Left renal pelvis (tissue), 4 donors: Measurements from ENCODE around the gene FGR. TPM values are rescaled to one million over a fixed set of nuclear protein-coding genes. Genes with fewer than 3 reads are reported as not detected.

Experiments used
- DNase-seq, 4 donors: peaks; one replicate each; pipeline ENCODE4 v3.0.0-alpha.2; 2013; ENCODE audit warnings: low read depth in 4 of 4, low spot score in 3 of 4
- polyA plus RNA-seq, 4 donors: library from polyadenylated mRNA; unstranded; fragments of 120-200 nt; gene quantifications; one replicate each; pipeline ENCODE4 v1.2.1, GENCODE V29; 2013; ENCODE audit not compliant: insufficient read length in 4 of 4

Gene FGR
- polyA plus RNA-seq, 4 donors, result 1.2 to 2.8 (median 1.8) TPM

DNA sequence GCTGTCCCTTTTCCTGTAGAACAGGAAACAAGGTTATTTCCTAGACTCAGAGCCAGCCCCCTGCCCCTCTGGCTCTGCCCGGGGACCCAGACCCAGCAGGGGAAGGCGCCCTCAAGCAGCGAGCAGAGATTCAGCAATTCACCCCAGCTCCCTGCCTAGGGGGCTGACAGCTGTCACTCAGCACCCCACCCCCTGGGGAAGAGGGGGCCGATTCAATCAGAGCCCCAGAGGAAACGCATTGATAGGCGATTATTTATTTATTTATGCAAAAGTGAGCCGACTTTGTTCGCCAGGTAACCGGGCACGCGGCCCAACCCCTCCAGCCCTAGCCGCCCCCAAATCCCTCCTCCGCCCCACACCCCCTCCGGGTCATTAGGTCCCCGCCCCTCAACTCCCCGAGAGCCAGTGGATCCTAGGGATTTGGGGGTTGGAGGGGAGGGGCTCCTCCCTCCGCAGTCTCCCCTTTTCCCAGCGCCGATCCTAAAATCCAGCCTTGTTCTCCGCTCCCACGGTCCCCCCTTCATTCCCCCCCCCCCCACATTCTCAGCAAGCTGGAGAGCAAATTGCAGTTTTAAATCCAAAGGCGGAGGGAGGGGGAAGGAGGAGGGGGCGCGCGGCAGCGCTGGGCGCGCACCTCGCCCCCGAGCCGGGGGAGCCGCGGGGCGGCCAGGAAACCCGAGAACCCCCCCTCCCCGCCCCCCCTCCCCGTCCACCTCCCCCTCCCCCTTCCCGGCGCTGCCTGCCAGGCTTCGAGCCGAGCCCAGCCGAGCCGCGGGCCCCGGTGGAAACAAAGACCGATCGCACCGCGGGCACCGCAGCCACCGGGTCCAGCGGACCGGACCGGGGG is 32.3 kb downstream of the FGR start:
- DNase-seq, result peak in 1 of 4 donors; percentile 31

DNA sequence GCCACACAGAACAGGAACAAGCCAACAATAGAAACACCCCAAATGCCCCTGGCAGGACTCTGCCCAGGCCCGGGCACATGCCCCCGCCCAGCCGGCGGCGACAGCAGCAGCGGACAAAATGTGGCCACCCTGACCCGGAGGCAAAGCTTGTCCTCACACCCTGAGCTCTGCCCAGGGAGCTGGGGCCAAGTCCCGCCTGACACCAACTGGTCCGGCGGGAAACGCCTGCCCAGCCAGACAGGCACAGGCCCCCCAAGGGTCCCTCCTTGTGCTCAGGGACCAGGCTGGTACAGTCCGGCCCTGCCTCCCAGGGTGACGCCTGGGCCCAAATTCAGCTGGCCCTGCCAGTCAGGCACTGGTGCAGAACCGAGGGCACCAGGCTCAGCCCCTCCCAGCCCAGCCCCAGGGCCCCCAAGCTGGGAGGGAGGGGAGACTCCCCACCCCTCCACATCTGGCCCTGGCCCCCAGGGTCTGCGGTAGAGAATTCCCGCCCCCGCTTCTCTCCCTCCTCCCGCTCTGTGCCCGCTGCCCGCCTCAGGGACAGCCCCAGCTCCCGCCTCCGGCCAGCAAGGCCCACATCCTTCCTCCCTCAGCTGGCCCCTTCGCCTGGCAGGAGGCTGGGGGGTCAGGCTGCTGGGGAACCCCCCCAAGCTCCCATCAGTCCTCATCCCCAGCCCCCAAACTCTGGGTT is 33.1 kb downstream of the FGR start:
- DNase-seq, result no peak

DNA sequence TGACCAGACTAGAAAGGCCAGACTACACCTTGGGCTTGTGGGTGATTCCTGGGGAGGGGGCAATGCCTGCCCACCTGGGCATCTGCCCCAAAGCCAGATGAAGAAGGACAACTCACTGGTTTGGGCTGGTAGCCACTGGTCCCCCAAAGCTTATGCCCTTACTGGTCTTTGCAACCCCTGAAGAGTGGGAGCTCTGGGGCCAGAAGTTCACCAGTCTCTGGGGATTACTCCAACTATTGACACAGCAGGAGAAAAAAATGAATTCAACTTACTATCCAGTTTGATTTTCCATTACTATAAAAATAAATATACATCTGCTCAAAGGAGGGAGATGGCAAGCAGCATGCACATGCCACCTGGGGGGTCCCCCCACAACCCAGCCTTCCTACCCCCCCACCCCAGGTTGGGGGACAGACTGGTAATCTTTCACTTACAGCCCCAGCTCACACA is 33.6 kb downstream of the FGR start:
- DNase-seq, result no peak

DNA sequence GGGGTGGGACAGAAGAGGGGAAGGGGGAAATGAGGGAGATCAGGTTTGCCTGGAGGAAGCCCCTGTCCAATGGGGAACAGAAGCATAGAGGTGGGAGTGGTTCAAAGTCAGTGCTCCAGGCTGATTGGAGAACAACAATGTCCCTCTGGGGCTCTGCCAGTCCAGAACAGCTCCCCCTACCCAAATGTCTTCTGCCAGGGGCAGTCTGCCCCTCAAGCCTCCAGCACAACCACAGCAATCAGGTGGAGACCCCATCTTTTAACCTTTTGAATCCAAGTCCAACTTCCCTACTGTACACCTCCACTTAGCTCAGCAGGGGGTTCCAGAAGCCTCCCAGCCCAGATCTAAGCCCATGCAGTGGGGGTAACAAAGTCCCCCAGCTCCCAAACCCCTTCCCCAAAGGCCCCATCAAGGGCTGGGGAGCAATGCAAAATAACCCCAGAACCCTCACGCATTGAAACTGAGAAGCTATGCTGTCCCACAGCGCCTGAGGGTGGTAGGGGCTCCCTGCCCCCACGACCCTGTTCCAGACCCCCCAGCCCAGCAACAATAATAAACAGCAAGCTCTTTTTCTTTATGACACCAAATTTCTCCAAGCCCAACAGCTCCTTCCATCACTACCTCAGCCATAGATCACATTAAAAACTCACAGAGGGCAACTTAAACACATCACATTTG is 34.3 kb downstream of the FGR start:
- no peak for DNase-seq

DNA sequence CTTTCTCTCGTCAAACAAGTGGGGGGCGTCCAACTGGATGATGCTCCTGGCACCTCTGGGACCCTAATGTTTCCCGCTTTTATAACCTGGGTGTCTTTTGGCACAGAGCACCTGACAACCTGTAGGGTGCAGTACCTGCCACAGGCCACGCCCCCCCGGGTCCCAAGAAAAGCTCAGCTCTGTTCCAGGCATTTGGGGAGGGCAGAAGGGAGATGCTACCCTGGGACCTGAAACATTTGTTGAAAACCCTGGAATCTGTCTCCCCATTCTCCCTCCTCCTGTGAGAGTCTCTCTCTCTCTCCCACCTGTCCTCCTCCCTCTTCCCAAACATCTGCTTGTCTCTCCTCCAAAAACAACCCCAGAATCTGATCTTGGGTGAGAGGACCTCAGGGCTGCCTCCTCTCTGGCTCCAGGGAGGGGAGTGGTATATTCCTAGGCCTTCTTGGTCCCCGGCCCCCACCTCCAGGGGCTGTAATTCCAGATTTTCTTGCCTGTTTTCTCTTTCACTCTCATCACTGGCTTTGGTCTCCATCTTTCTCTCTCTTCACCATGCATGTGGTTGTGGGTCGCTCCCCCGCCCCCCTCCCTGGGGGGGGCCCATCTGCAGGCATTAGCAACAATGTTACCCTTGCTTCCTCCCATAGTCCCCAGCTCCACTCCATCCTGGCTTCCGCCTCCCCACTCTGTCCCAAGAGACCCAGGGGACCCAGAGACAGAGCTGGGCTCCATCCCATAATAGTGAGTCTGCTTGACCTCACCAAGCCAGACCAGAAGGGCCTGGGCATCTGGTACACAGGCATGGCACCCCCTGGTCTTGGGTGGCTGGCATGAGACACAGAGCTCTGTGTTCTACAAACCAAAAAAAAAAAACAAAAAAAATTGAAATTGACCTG is 35.1 kb downstream of the FGR start:
- no peak for DNase-seq

DNA sequence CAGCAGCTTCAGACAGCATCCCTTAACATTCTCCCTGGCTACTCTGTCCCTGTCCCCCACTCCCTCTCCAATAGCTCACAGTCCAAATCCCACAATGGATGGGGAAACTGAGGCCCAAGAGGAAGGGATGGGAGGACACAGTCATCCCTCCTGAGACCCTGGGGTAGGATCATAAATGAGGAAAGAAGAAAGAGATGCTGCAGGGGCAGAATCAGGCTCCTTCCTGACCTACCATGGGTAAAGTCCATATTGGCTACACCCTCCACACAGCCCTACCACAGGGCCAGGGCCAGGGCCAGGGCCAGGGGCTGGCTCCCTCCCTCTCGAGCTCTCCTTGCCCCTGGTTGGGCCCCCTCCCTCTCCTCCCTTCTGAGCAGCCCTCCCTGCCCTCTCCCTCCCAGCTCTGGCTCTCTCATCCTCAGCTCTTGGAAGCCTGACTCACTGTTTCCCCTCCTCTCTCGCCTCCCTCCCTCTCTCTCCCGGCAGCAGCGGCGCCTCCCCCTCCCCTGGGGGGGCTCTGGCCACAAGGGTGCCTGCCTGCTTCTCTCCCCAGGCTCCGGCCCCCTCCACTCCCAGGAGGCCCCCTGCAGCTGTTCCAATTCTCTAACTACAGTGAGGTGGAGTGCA is 36.0 kb downstream of the FGR start:
- no peak for DNase-seq

DNA sequence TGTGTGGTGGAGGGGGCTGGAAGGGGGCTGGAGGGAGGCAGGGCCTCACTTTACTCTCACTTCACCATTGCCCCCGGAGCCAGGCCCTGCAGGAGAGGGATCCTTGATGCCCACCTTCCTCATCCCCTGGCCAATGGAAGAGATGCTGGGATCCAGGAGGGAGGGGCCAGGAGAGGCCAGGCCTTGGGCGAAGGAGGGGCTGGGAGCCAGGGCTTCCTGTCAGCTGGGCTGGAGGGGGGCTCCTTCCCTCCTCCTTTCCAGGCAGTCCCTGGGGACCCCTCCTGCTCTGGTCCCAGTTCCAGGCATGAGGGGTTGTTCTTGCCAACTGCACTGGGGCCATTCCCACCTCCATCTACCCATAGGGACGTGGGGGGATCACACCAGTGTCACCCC is 36.7 kb downstream of the FGR start:
- DNase-seq, result no peak

DNA sequence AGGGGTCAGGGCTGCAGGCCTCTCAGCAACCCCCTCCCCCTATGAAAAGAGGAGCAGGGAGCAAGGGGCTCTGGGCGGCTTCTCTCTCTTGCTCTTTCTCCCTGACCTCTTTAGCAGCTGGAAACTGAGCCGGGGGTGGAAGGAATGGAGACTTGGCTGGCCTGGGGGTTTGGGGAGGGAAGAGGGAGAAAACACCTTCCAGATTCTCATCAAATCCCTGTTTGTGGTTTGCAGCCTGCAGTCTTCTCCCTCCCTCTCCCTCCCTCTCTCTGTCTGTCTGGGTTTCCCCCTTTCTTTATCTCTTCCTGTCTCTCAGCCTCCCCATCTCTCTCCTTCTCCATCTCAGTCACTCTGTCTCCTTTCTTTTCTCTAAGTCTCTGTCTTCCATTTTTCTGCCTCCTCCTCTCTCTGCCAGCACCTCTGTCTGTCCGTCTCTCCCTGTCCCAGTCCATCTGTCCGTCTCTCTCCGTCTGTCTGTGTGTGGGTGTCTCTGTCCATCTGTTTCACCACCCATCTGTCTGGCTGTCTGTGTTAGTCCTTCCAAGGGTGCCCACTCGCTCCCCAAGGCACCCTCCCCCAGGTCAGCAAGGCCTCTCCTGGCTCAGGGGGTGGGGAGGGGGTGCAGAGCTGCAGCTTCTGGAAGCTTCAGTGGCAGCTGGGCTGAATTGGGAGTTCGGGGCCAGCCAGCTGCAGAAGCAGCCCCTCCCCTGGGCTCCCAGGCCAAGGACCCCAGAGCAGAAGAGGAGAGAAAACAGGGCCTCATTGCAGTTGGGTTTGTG is 37.3 kb downstream of the FGR start:
- no peak for DNase-seq

DNA sequence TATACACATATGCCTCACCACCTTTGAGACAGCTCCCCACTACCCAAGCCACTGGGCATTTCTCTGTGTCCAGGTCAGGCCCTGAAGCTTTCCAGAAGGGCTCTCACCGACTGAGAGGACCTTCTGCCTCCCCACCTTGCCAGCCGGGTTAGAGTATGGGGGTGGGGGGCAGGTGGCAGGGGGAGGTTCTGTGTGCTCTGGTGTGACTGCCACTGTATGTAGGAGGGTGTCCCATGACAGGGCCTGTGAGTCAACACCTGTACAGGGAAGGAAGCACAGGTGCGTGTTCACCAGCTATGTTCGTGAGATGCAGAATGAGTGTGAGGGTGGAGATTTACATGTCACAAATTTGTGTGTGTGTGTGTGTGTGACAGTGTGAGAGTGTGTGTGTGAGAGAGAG is 38.0 kb downstream of the FGR start:
- no peak for DNase-seq

DNA sequence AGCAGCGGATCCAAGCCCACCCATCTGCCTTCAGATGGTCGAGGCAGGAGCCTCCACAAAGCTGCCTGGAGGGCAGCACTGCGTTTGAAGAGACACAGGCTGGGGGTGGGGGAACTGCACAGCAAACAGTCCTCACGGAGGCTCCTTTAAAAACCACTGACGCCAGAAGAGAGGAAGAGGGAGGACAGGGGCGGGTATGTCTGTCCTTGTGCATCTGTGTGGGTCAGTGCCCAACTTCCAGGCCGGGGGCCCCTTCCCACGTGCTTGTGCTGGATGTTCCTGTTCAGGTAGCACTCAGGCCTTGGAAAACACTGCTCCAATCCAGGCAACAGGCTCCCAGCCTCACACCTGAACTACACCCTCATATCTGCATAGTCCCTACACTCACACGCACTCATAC is 38.7 kb downstream of the FGR start:
- no peak for DNase-seq

DNA sequence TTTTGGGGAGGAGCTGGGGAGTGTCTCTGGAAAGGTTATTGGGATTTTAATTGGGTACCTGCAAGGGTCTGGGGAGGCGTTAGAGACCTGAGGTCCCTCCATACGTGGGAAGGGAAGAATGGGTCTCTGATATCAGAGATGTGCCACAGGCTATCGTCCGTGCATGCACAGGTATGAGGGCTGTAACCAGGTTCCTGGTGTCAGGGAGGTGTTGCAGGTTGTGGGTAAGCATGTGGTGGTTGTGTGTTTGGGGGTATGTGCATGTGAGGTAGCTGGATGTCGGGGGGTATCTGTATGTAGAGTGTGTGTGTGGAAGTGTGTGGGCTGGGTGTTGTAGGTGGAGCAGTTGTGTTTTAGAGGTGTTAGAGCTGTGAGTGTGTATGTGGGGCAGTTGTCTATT is 39.4 kb downstream of the FGR start:
- no peak for DNase-seq

DNA sequence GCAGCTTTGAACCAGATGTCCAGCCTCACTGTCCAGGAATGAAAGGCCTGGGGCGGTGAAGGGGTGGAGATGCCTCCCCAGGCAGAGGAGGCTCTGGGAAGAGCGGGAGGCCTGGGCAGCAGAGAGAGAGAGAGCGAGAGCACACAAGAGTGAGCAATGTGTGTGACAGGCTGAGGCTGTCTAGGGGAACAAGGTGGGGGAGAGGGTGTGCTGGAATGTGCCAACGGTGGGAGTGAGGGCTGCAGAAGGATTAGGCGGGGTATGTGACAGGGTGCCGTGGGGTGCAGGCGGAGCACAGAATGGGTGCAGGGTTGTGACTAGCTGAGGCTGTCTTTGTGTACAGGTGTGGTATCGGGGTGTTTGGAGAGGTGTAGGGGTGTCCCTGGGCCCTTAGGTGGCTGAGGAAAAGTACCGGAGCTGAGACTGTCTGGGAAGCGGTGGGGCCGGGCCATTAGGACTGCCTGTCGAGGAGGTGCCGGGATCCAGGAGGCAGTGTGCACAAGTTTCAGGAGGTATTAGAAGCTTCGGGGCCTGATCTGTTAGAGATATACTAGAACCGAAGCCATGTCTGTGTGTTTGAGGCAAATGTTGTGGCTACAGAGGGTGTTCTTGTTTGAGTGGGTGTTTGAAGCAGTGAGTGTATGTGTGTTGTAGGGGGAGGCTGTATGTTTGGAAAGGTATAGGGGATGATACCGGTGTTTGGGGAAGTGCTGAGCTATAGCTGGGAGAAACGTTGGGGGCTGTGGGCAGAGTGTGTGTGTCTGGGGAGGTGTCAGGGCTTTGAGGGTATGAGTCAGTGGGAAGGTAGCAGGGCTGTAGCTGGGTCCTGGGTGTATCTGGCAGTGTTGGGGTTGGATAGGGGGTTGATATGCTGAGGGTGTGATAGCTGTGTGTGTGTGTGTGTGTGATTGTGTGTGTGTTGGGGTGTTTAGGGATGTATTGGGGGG is 40.1 kb downstream of the FGR start:
- no peak for DNase-seq

DNA sequence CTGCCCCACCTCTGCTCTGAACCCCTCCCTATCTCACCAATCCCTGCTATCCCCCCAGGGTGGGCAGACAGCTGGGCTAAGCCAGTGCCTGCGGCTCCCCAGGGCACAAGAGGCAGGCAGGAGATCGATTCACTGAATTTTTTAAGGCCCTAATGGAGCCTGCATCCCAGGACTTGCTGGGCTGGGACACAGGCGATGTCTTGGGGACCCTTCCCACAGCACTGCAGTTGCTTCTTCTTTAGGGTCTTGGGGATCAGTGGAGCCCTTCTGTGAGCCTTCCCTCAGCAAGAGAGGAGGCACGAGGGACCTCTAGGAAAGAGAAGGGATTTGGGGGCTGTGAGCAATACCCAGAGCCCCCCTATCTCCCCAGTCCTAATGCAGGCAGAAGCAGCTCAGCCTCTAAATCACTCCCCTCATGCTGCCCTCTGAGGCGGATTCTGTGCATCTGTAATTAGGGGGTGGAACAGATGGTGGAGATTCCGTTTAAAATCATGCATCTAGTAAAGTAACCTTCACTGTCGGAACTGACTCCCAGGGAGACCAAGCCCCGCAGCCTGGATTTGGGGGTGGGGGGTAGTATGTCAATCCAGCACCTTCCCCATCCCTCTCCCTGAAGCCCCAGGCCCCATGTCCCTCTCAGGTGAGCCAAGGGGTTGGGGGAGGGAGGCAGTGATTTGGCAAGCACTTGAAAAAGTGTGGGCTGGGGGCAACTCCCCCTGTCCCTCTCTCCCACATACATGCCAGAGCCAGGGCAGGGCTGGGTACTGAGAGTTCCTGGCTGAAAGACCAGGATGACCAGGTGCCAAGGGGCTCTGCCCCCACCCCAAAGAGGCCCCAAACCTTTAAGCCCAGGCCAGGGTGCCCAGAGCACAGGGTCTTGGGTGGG is 41.1 kb downstream of the FGR start:
- no peak for DNase-seq

DNA sequence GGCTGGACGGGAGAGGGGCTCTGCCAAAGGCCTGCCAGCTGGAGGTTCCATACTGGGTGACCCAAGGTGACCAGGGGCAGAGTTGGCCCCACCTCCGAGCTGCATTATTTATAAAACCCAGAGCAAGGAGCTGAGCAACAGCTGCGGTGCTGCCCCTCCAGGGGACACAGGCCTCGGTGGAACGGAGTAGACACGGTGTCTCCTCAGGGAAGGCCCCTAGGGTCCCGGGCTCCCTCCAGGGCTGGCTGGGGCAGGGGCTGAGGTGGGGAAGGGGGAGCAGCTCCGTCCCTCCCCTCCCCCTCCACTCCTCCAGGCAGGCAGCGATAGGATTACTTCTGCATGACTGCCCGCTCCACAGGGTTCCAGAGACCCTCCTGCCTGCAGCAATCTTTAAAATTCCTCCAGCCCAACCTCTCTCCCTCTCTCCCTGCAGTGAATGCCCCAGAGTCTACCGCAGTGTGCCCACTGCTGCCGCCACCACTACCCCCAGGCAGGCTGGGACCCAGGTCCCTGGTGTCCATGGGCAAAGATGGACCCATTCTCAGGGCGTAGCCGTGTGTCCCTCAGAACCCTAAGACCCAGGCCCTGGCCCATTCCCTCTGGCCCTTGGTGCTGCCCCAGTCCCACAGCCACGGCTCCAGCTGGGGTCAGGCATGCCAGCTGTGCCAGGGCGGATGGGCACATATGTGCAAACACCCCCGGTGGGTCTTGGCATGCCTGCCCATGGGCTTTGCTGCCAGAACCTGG is 41.9 kb downstream of the FGR start:
- DNase-seq, result no peak

DNA sequence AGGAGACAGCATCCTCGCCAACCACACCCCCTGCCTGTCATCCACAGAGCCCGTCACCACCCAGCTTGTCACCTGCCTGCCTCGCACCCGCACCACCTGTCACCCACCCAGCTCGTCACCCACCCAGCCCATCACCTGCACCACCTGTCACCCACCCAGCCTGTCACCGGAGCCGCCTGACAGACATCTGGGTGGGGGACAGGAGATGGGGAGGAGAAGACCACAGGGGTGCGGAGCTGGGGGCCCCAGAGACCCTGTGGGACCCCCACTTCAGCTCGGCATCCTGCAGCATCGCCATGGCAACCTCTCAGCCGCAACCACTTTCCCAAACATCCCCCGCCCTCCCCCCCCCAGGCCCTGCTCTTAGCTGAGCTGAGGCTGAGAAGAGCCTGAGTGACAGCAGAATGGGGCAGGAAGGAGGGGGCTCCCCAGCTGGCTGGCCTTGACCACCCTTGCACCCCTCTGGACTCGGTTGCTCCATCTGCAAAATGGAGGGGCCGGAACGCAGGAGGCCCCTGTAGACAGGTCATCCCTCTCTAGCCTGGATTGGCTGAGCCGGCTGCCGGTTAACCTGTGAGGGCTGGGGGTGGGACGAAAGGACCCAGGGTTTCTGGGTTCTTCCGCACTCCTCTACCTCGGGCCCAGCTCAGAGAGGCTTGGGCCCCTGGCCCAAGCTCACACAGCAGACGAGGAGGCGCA is 42.6 kb downstream of the FGR start:
- DNase-seq, result no peak

DNA sequence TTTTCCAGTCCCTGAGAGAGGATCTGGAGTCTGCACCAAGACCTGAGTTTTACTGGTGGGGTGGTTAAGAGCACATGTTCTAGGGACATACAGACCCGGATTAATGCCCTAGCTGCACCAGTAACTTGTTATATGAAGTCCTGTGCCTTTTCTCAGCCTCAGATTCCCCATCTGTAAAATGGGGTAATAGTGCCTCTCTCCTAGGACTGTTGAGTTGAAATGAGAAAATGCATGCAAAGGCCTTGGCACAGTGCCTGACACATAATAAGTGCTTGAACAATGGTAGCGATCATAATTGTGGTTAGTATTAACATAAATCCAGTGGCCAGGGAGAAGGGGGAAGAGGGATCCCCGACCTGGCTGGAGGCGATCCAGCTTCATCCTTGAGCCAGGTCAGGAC is 43.4 kb downstream of the FGR start:
- DNase-seq, result no peak
